ENCODE data around the gene MATCAP1. TPM values are rescaled to one million over a fixed set of nuclear protein-coding genes. Genes with fewer than 3 reads are reported as not detected.

The MATCAP1 gene
- total and polyA plus RNA-seq, 2 of the 8 experiments (the other 6 are each of a cell fraction or from before 2014, with no cell fraction given), result 22.9 to 27.5 TPM

DNA sequence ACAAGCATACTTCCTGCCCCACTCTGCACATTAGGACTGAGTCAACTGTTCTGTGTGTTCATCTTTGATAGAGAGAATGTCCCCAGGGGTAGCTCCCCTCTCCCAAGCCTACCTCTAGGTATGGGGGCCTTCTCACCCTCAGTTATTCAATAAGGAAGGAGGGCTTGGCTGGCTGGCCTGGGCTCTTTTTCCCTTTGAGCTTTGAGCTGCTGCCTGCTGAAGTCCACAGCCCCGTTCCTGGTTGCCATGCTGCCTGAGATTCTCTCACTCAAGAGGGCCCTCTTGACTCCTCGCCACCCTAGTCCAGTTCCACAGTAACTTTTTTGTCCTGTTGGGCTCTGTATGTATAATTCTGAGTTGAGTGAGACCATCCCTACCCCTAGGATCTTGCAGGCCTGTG lies 38.0 kb downstream of the MATCAP1 start:
- ChIA-PET CTCF (ENCODE audit: partially characterized antibody) (interaction anchor here (1.4 to 3.1 kb wide), 4 partner anchors 10 to 128 kb away, joined by 3 to 12 read pairs (median 6); no protein-coding TSS in a partner anchor), POLR2A (ENCODE audit: partially characterized antibody) (interaction anchor here (1.0 kb wide), 1 partner anchor 26 kb away, joined by 3 read pairs; no protein-coding TSS in a partner anchor)
- Histone ChIP-seq H2BK15ac (ENCODE audit: low read length) (no peak overlapping the region), H3K4ac (replicated peaks; ENCODE audit: insufficient read length, low read depth, low read length) (no peak overlapping the region), H3K4me2 (ENCODE audit: insufficient read depth in 1 of 2, low read depth in 2 of 2, low read length in 2 of 2) (no peak overlapping the region), H3K79me2 (ENCODE audit: control insufficient read depth in 1 of 2, insufficient read depth in 2 of 2, low read length in 2 of 2) (no peaks in the 10 kb centered on the region), H4K20me1 (replicated peaks in 1 of 2; ENCODE audit: control insufficient read depth in 1 of 2, insufficient read depth in 2 of 2, low read length in 2 of 2) (peaks cover 3 to 20% of the 10 kb centered on the region in 2 experiments), H2BK12ac (ENCODE audit: low read depth, low read length) (no peak overlapping the region), H4K8ac (ENCODE audit: extremely low read depth, insufficient read depth, low read length) (no peak overlapping the region), H3K23me2 (ENCODE audit: low read depth, low read length) (peaks cover 10% of the 10 kb centered on the region; the same call in 1 of the 2 replicates), H3K79me1 (ENCODE audit: low read depth, low read length) (no peaks in the 10 kb centered on the region), H4K91ac (replicated peaks; ENCODE audit: insufficient read length, low read length) (no peak overlapping the region), H4K5ac (ENCODE audit: insufficient read length, low read depth, low read length) (no peak overlapping the region), H3K56ac (replicated peaks; ENCODE audit: insufficient read length, low read depth, low read length) (no peak overlapping the region), H3K23ac (ENCODE audit: insufficient read length) (no peak overlapping the region), H2AFZ (ENCODE audit: low read length) (no peak overlapping the region), H3K9ac (replicated peaks in 1 of 4; ENCODE audit: extremely low read depth in 1 of 4, low read depth in 3 of 4, low read length in 3 of 4) (no peak overlapping the region), H3K4me3 (ENCODE audit: extremely low read depth in 1 of 4, insufficient read depth in 2 of 4, low read depth in 3 of 4, low read length in 4 of 4) (no peak overlapping the region), H3K18ac (ENCODE audit: extremely low read depth, low read length) (no peak overlapping the region), H3K9me3 (ENCODE audit: insufficient read depth in 2 of 2, low read depth in 1 of 2, low read length in 1 of 2) (no peaks in the 10 kb centered on the region; a peak in 1 of 4 replicates), H2AK5ac (ENCODE audit: low read depth, low read length) (no peak overlapping the region), H2BK120ac (replicated peaks; ENCODE audit: low read depth, low read length) (no peak overlapping the region), H3K27ac (ENCODE audit: low read depth, low read length) (no peak overlapping the region), H3K14ac (ENCODE audit: insufficient read length) (no peak overlapping the region), H2BK5ac (ENCODE audit: low read depth, low read length) (no peak overlapping the region), H3K27me3 (replicated peaks in 1 of 4; ENCODE audit: control insufficient read depth in 3 of 4, extremely low read depth in 1 of 4, insufficient read depth in 3 of 4, low read length in 3 of 4) (peaks cover 0 to 6% (median under 1%) of the 10 kb centered on the region in 4 experiments; a peak in 4 of 7 replicates), H2BK20ac (ENCODE audit: low read length) (no peak overlapping the region), H3K36me3 (ENCODE audit: control insufficient read depth in 2 of 4, insufficient read depth in 4 of 4, low read length in 3 of 4) (peaks cover 13 to 42% (median 33%) of the 10 kb centered on the region in 4 experiments; a peak in 7 of 8 replicates), H3K4me1 (replicated peaks in 1 of 4; ENCODE audit: control insufficient read depth in 3 of 4, insufficient read depth in 4 of 4, low read length in 3 of 4) (peaks cover 0 to 5% (median 4%) of the 10 kb centered on the region in 4 experiments; a peak in 4 of 7 replicates)
- DNase-seq (ENCODE audit: low read depth in 1 of 2, low spot score in 2 of 2) (no peak), FAIRE-seq (no peak)
- WGBS, 2 experiments (ENCODE audit: extremely low coverage in 1 of 2, insufficient coverage in 1 of 2, insufficient read length in 1 of 2, insufficient replicate concordance in 2 of 2, low coverage in 1 of 2, low lambda C conversion rate in 2 of 2, missing lambda C conversion rate in 1 of 2), result 100% methylated on average over 2 of the region's 2 CpGs; no CpG with 5 or more reads in 1 of the 2 experiments
- TF ChIP-seq KDM1A (IDR thresholded peaks at IDR 0.05; ENCODE audit: borderline replicate concordance, low read length) (no peak), ASH2L (IDR thresholded peaks at IDR 0.05; ENCODE audit: low read length) (no peak), SAP30 (IDR thresholded peaks at IDR 0.05; ENCODE audit: insufficient read depth, insufficient replicate concordance, low read length) (no peak), HDAC6 (IDR thresholded peaks at IDR 0.05; ENCODE audit: low read depth, low read length) (no peak), RFX5 (IDR thresholded peaks at IDR 0.05; ENCODE audit: borderline replicate concordance, low read depth, low read length) (no peak), YY1 (IDR thresholded peaks at IDR 0.05; ENCODE audit: low read depth, low read length) (no peak), MAFK (IDR thresholded peaks at IDR 0.05; ENCODE audit: low read depth, low read length) (no peak), CHD2 (IDR thresholded peaks at IDR 0.05; ENCODE audit: low read length) (no peak), CTBP2 (IDR thresholded peaks at IDR 0.05; ENCODE audit: borderline replicate concordance, insufficient read depth, insufficient read length, low read length) (no peak), SP2 (IDR thresholded peaks at IDR 0.05; ENCODE audit: low read length) (no peak), PHF8 (conservative IDR thresholded peaks at IDR 0.05; ENCODE audit: low read depth, low read length) (no peak), CREB1 (IDR thresholded peaks at IDR 0.05) (no peak)
- TF ChIP-seq, protein P1, sequence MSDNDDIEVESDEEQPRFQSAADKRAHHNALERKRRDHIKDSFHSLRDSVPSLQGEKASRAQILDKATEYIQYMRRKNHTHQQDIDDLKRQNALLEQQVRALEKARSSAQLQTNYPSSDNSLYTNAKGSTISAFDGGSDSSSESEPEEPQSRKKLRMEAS (IDR thresholded peaks at IDR 0.05), result no peak
- TF ChIP-seq, protein P2, sequence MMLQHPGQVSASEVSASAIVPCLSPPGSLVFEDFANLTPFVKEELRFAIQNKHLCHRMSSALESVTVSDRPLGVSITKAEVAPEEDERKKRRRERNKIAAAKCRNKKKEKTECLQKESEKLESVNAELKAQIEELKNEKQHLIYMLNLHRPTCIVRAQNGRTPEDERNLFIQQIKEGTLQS (IDR thresholded peaks at IDR 0.05; ENCODE audit: insufficient read depth, low read depth, low read length), result no peak
